Choroid plexus epithelial cell (primary cell): ENCODE data around the gene SH3RF2.

ENCODE experiments used
- DNase-seq: peaks from one replicate; pipeline ENCODE4 v3.0.0-alpha.2; 2010; ENCODE audit warnings: low read depth
- H3K4me3 ChIP-seq: 2 replicates; pipeline ENCODE4 v1.5.1; 2011; ENCODE audit warnings: low read depth, mild to moderate bottlenecking, control low read depth, low read length, moderate library complexity
- CTCF ChIP-seq: conservative IDR thresholded peaks from 2 replicates; pipeline ENCODE4 v1.5.1; 2011; ENCODE audit warnings: low read depth, mild to moderate bottlenecking, control low read depth, inconsistent platforms, low read length, moderate library complexity

Gene SH3RF2

DNA sequence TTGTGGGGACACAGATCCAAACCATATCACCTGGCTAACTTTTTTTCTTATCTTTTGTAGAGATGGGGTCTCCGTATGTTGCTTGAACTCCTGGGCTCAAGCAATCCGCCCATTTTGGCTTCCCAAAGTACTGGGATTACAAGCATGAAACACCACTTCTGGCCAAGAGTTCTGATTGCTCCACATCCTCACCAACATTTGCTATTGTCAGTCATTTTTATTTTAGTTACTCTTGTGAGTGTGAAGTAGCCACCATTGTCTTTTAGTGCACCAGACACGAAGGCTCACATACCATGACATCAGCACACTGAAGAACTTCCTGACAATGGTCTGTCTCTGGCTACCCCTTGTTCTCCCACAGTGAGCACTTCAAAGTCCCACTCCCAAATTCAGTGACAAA is 151.7 kb downstream of the SH3RF2 start:
- no peak for DNase-seq
- TF ChIP-seq CTCF = no peak
- H3K4me3 ChIP-seq = no peak overlapping the region

- no peak for TF ChIP-seq CTCF
- DNase-seq = no peak
- H3K4me3 ChIP-seq = no peak overlapping the region
Observed at GRCh38 chr5:146089287-146089686, 152.9 kb downstream of the SH3RF2 start.

DNA sequence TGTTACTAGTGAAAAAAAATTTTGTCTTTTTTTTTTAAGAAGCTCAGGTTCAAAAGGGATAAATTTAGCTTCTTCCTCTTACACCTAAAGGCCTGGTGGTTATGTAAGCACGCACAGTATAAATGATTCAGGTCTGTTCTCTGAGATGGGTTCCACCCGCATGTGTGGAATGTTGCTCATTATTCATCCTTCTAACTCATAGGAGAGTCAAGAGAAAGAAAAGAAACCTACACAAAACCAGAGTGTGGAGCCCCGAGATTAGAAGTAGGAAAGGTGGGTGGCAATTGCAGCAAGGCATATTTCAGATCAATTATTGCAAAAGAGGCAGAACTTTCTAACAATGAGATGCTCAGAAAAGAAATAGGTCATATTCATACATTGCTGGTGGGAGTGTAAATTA is 155.5 kb downstream of the SH3RF2 start:
- H3K4me3 ChIP-seq = no peak overlapping the region
- DNase-seq = no peak
- TF ChIP-seq CTCF = no peak

- TF ChIP-seq CTCF = no peak
- H3K4me3 ChIP-seq = no peak overlapping the region
- no peak for DNase-seq
Observed at GRCh38 chr5:146098047-146098446, 161.7 kb downstream of the SH3RF2 start.

- no peak for DNase-seq
- H3K4me3 ChIP-seq = no peak overlapping the region
- no peak for TF ChIP-seq CTCF
Observed at GRCh38 chr5:146101646-146102045, 165.3 kb downstream of the SH3RF2 start.

DNA sequence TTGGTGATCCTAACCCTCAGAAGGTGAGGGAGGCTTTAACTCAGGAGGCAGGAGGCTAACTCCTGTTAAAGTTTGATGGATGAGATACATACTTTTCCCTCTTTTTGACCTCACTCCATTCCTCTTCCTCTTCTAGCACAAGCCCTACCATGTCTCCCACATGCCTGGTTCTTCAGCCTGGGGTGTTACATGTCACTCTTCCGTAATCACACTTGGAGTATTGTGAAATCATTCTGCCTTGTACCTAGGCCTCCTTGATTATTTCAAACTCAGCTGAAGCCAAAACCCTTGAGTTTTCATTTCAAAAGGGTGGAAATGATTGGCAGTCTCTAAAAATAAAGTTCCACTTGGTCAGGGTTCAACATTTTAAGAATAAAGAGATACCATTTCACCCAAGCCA is 167.2 kb downstream of the SH3RF2 start:
- no peak overlapping the region for H3K4me3 ChIP-seq
- peak; percentile 20 for DNase-seq
- no peak for TF ChIP-seq CTCF

DNA sequence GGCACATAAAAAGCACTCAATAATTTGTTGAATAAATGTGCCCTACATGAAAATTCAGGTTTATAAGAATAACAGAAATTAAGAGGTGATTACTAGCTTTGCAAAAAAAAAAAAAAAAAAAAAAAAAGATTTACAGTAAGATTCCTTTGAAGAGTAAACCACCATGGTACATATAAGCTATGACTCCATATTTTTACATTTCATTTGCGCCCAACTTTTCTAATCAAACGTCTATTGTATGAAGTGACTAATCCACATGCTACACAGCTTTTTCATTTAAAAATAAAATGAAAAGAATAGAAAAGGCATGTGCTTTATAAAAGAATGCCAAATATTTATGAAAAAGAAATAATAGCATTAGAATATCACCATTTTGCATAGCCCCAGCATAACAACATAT is 169.1 kb downstream of the SH3RF2 start, which contains the start of gene PLAC8L1:
Gene PLAC8L1, minus strand, starts transcription at position 101 of the 400 bp plus-strand sequence. CDS start 1,266 bp downstream, outside the sequence.
- TF ChIP-seq CTCF = no peak
- no peak within 1 kb of the TSS for H3K4me3 ChIP-seq
- no peak for DNase-seq
